Activated CD4-positive, alpha-beta memory T cell treated with anti-CD3 and anti-CD28 coated beads, Interleukin-2, amount 10 ng/mL, durations not matched to agents 7 days and 5 days (primary cell): ENCODE results near the gene KDM3B. TPM values are rescaled to one million over a fixed set of nuclear protein-coding genes. Genes with fewer than 3 reads are reported as not detected.
"Not testable (repeated sequence)": the region's sequence is repeated elsewhere in the genome, so short reads cannot be mapped to it uniquely, and the experiment has no call there.

Experiments
- CTCF ChIA-PET: fragments of 350-600 bp; sonication (Branson Sonifier 250); formaldehyde crosslinking; loops from one replicate; lab custom pipeline; 2021; ENCODE audit warnings: antibody characterized with exemption, inconsistent platforms; lab: Charles Lee
- POLR2A ChIA-PET: fragments of 350-600 bp; sonication (Branson Sonifier 250); formaldehyde crosslinking; loops from one replicate; lab custom pipeline; 2021; ENCODE audit warnings: antibody characterized with exemption; lab: Charles Lee
- DNase-seq: peaks from one replicate; pipeline ENCODE4 v3.0.0-alpha.2; 2020
- H3K27ac Mint-ChIP-seq: one replicate; pipeline ENCODE4 v1.8.0; 2021; ENCODE audit warnings: mild to moderate bottlenecking, mixed read lengths
- H3K27me3 Mint-ChIP-seq: one replicate; pipeline ENCODE4 v1.8.0; 2021; ENCODE audit warnings: mixed read lengths
- H3K36me3 Mint-ChIP-seq: one replicate; pipeline ENCODE4 v1.8.0; 2021; ENCODE audit warnings: low read depth, mixed read lengths
- H3K4me1 Mint-ChIP-seq: one replicate; pipeline ENCODE4 v1.8.0; 2021; ENCODE audit warnings: mixed read lengths
- H3K4me3 Mint-ChIP-seq: one replicate; pipeline ENCODE4 v1.8.0; 2021; ENCODE audit warnings: mild to moderate bottlenecking, mixed read lengths
- H3K9me3 Mint-ChIP-seq: one replicate; pipeline ENCODE4 v1.8.0; 2021; ENCODE audit warnings: mixed read lengths
- total RNA-seq, 2 experiments: library from RNA; stranded (reverse); gene quantifications; one replicate each; pipeline ENCODE4 v1.2.3, GENCODE V29; 2021

The KDM3B gene
- total RNA-seq, 2 experiments from 2014 or later: 51.9 to 57.9 TPM

GRCh38 chr5:138473151-138473550 is 120.7 kb downstream of the KDM3B start:
- H3K36me3 Mint-ChIP-seq, CTCF ChIA-PET, H3K4me1 Mint-ChIP-seq, H3K9me3 Mint-ChIP-seq, DNase-seq, H3K27ac Mint-ChIP-seq, H3K4me3 Mint-ChIP-seq: not testable (repeated sequence)
- POLR2A ChIA-PET: interaction anchor here (1.1 kb wide), 1 partner anchor 9 kb away, joined by 3 read pairs; no protein-coding TSS in a partner anchor
- H3K27me3 Mint-ChIP-seq: peaks cover 23% of the 10 kb centered on the region

- DNase-seq: no peak
- ChIA-PET POLR2A (no interaction called here), CTCF (no interaction called here)
- H3K9me3 Mint-ChIP-seq: no peaks in the 10 kb centered on the region
- H3K4me3 Mint-ChIP-seq: no peak overlapping the region
- H3K36me3 Mint-ChIP-seq: no peaks in the 10 kb centered on the region
- H3K27me3 Mint-ChIP-seq: peaks cover 21% of the 10 kb centered on the region
- H3K4me1 Mint-ChIP-seq: no peaks in the 10 kb centered on the region
- H3K27ac Mint-ChIP-seq: no peak overlapping the region
Measured at GRCh38 chr5:138476918-138477317, 124.4 kb downstream of the KDM3B start.

DNA sequence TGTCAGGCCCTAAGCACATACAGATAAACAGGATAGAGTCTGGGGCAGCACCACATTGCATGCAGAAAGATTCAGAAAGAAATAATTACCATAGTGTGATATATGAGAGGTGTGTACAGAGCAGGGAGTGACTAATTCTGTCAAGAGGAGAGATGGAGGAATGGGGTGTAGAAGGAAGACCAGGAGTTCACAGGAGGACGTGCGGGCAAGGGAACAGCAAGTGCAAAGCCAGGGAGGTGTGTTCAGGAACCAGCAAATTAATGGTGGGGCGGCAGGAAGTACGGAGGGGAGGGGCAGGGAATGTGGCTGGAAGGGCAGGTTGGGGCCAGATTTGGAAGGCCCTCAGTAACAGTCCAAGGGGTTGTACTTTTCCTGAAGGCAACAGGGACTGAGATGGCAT is 130.2 kb downstream of the KDM3B start:
- no peaks in the 10 kb centered on the region for H3K36me3 Mint-ChIP-seq
- no peak overlapping the region for H3K4me3 Mint-ChIP-seq
- peaks cover 13% of the 10 kb centered on the region for H3K27me3 Mint-ChIP-seq
- ChIA-PET POLR2A (no interaction called here), CTCF (interaction anchor here (0.8 kb wide), 1 partner anchor 131 kb away, joined by 3 read pairs; no protein-coding TSS in a partner anchor)
- no peaks in the 10 kb centered on the region for H3K4me1 Mint-ChIP-seq
- no peaks in the 10 kb centered on the region for H3K9me3 Mint-ChIP-seq
- H3K27ac Mint-ChIP-seq: no peak overlapping the region
- no peak for DNase-seq

Other genes starting within 250 kb of the KDM3B start
- not detected for gene NME5, start 213.3 kb upstream of the KDM3B start, total RNA-seq
- gene BRD8, start 174.1 kb upstream of the KDM3B start, total RNA-seq: 10 to 100 TPM; 62.9 to 72.7 TPM
- 10 to 100 TPM; 50.7 to 55.7 TPM for gene KIF20A, start 173.6 kb upstream of the KDM3B start, total RNA-seq
- 10 to 100 TPM; 32.3 to 33.3 TPM for gene CDC23, start 139.4 kb upstream of the KDM3B start, total RNA-seq
- gene GFRA3, start 78.1 kb upstream of the KDM3B start, total RNA-seq: not detected
- gene CDC25C, start 20.9 kb upstream of the KDM3B start, total RNA-seq: 10 to 100 TPM; 15.2 to 18.4 TPM
- 10 to 100 TPM; 21.7 to 27.1 TPM for gene FAM53C, start 14.4 kb upstream of the KDM3B start, total RNA-seq
- gene REEP2, start 86.4 kb downstream of the KDM3B start, total RNA-seq: 1 to 10 TPM in 1 of 2 experiments, under 1 TPM in 1; 0.76 to 1.1 TPM
- gene EGR1, start 112.8 kb downstream of the KDM3B start, total RNA-seq: 10 to 100 TPM; 21.0 to 21.6 TPM
- gene ETF1, start 190.6 kb downstream of the KDM3B start, total RNA-seq: 10 to 100 TPM; 77.5 to 81.7 TPM
- 100 to 1,000 TPM; 205 to 217 TPM for gene HSPA9, start 222.7 kb downstream of the KDM3B start, total RNA-seq